ENCODE data around the gene ATP6V0B.

The ATP6V0B gene

GRCh38 chr1:43958351-43959255 is 16.2 kb upstream of the ATP6V0B start:
- TF ChIP-seq CTCF (conservative IDR thresholded peaks at IDR 0.05; ENCODE audit: low read depth, low read length): no peak

GRCh38 chr1:43960798-43961197 is 14.0 kb upstream of the ATP6V0B start:
- TF ChIP-seq CTCF (conservative IDR thresholded peaks at IDR 0.05; ENCODE audit: low read depth, low read length): no peak
- Histone ChIP-seq H2AFZ (ENCODE audit: low read depth) (no peak overlapping the region), H3K79me2 (ENCODE audit: insufficient read depth, low read depth) (no peaks in the 10 kb centered on the region), H3K27me3 (ENCODE audit: insufficient read depth, low read depth) (no peaks in the 10 kb centered on the region), H3K4me2 (no peak overlapping the region), H3K27ac (no peak overlapping the region), H3K36me3 (ENCODE audit: insufficient read depth) (no peaks in the 10 kb centered on the region), H4K20me1 (ENCODE audit: insufficient read depth) (no peaks in the 10 kb centered on the region), H3K9ac (no peak overlapping the region), H3K4me1 (ENCODE audit: low read depth, poor library complexity, severe bottlenecking) (peaks cover 7% of the 10 kb centered on the region), H3K4me3 (IDR thresholded peaks at IDR 0.05; ENCODE audit: insufficient read depth, low read depth, low read length) (no peak overlapping the region)

More at GRCh38 chr1:43958351-43959255, 16.2 kb upstream of the ATP6V0B start:
- Histone ChIP-seq H3K79me2 (ENCODE audit: insufficient read depth, low read depth) (no peaks in the 10 kb centered on the region), H3K27me3 (ENCODE audit: insufficient read depth, low read depth) (no peaks in the 10 kb centered on the region), H2AFZ (ENCODE audit: low read depth) (no peak overlapping the region), H3K4me1 (ENCODE audit: low read depth, poor library complexity, severe bottlenecking) (peaks cover 7% of the 10 kb centered on the region), H3K4me3 (IDR thresholded peaks at IDR 0.05; ENCODE audit: insufficient read depth, low read depth, low read length) (no peak overlapping the region), H3K4me2 (no peak overlapping the region), H4K20me1 (ENCODE audit: insufficient read depth) (no peaks in the 10 kb centered on the region), H3K9ac (no peak overlapping the region), H3K27ac (no peak overlapping the region), H3K36me3 (ENCODE audit: insufficient read depth) (no peaks in the 10 kb centered on the region)

- no peak for TF ChIP-seq CTCF (conservative IDR thresholded peaks at IDR 0.05; ENCODE audit: low read depth, low read length)
- H3K4me3 ChIP-seq (IDR thresholded peaks at IDR 0.05; ENCODE audit: insufficient read depth, low read depth, low read length): no peak overlapping the region
- no peak overlapping the region for H3K9ac ChIP-seq
- no peaks in the 10 kb centered on the region for H3K27me3 ChIP-seq (ENCODE audit: insufficient read depth, low read depth)
- H4K20me1 ChIP-seq (ENCODE audit: insufficient read depth): no peaks in the 10 kb centered on the region
- H3K36me3 ChIP-seq (ENCODE audit: insufficient read depth): no peaks in the 10 kb centered on the region
- peaks cover 7% of the 10 kb centered on the region for H3K4me1 ChIP-seq (ENCODE audit: low read depth, poor library complexity, severe bottlenecking)
- H3K27ac ChIP-seq: no peak overlapping the region
- no peak overlapping the region for H2AFZ ChIP-seq (ENCODE audit: low read depth)
- H3K79me2 ChIP-seq (ENCODE audit: insufficient read depth, low read depth): no peaks in the 10 kb centered on the region
- H3K4me2 ChIP-seq: no peak overlapping the region
These were observed 13.1 kb upstream of the ATP6V0B start for GRCh38 chr1:43961692-43962091.

GRCh38 chr1:43962324-43962723 is 12.4 kb upstream of the ATP6V0B start:
- no peaks in the 10 kb centered on the region for H3K36me3 ChIP-seq (ENCODE audit: insufficient read depth)
- no peak overlapping the region for H3K4me2 ChIP-seq
- no peak overlapping the region for H3K9ac ChIP-seq
- H3K79me2 ChIP-seq (ENCODE audit: insufficient read depth, low read depth): no peaks in the 10 kb centered on the region
- H3K4me1 ChIP-seq (ENCODE audit: low read depth, poor library complexity, severe bottlenecking): peaks cover 7% of the 10 kb centered on the region
- H3K4me3 ChIP-seq (IDR thresholded peaks at IDR 0.05; ENCODE audit: insufficient read depth, low read depth, low read length): no peak overlapping the region
- no peak for TF ChIP-seq CTCF (conservative IDR thresholded peaks at IDR 0.05; ENCODE audit: low read depth, low read length)
- H4K20me1 ChIP-seq (ENCODE audit: insufficient read depth): no peaks in the 10 kb centered on the region
- no peaks in the 10 kb centered on the region for H3K27me3 ChIP-seq (ENCODE audit: insufficient read depth, low read depth)
- H2AFZ ChIP-seq (ENCODE audit: low read depth): no peak overlapping the region
- H3K27ac ChIP-seq: no peak overlapping the region
